ENCODE measurements around the gene NEDD9.
A peak's percentile ranks its signal among the peaks of the same experiment; 100 is the strongest.

The NEDD9 gene

DNA sequence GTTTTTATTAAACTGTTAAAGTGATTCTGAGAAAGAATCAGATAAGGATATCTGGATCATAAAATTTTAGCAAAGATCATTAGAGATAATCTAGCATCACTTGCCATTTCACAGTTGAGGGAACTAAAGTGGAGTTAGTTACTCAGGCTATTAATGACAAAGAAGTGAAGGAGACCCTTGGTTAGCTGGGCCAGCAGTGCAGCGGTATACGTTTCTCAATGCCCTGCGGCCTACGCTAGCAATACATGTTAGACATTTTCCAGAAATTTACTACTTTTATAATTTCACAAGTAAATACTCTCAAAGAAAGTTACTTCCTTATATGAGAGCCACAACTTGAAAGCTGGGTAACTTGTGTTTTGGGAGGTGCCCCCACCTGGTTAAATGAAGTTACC is 28.5 kb downstream of the NEDD9 start:
- Mint-ChIP-seq H3K9me3 (no peaks in the 10 kb centered on the region), H3K4me3 (no peak overlapping the region), H3K27ac (no peak overlapping the region), H3K4me1 (peaks cover 72% of the 10 kb centered on the region), H3K27me3 (no peaks in the 10 kb centered on the region)
- no peak for ATAC-seq
- DNase-seq, result no peak

GRCh38 chr6:11203306-11204004 is 29.0 kb downstream of the NEDD9 start:
- H3K27ac Mint-ChIP-seq, result peak overlapping the region; percentile 84 to 96
- H3K9me3 Mint-ChIP-seq, result no peaks in the 10 kb centered on the region
- H3K27me3 Mint-ChIP-seq, result no peaks in the 10 kb centered on the region
- ATAC-seq, result no peak
- no peak for DNase-seq
- H3K4me1 Mint-ChIP-seq, result peaks cover 72% of the 10 kb centered on the region
- peak overlapping the region; percentile 68 to 72 for H3K4me3 Mint-ChIP-seq

GRCh38 chr6:11202513-11203305 is 29.8 kb downstream of the NEDD9 start:
- ATAC-seq, result peak; percentile 75
- DNase-seq, result peak in 1 of 2 donors; percentile 37
- Mint-ChIP-seq H3K27me3 (no peaks in the 10 kb centered on the region), H3K4me3 (peak overlapping the region; percentile 68 to 72), H3K4me1 (peaks cover 73% of the 10 kb centered on the region), H3K27ac (peak overlapping the region; percentile 84 to 96), H3K9me3 (no peaks in the 10 kb centered on the region)

- DNase-seq (no peak), ATAC-seq (no peak)
- Mint-ChIP-seq H3K27me3 (no peaks in the 10 kb centered on the region), H3K4me1 (peaks cover 73% of the 10 kb centered on the region), H3K4me3 (no peak overlapping the region), H3K27ac (no peak overlapping the region), H3K9me3 (no peaks in the 10 kb centered on the region)
Measured at GRCh38 chr6:11201772-11202512, 30.5 kb downstream of the NEDD9 start.

- DNase-seq, result no peak
- peaks cover 78% of the 10 kb centered on the region for H3K4me1 Mint-ChIP-seq
Measured at GRCh38 chr6:11201015-11201414, 31.5 kb downstream of the NEDD9 start.

GRCh38 chr6:11200356-11200755 is 32.1 kb downstream of the NEDD9 start:
- Mint-ChIP-seq H3K4me3 (no peak overlapping the region), H3K27me3 (no peaks in the 10 kb centered on the region), H3K27ac (peak overlapping the region in 1 of 2 donors; percentile 80), H3K4me1 (peaks cover 85% of the 10 kb centered on the region), H3K9me3 (no peaks in the 10 kb centered on the region)
- DNase-seq, result no peak
- no peak for ATAC-seq

More at GRCh38 chr6:11201015-11201414, 31.5 kb downstream of the NEDD9 start:
- no peak for ATAC-seq
- Mint-ChIP-seq H3K4me3 (no peak overlapping the region), H3K27me3 (no peaks in the 10 kb centered on the region), H3K9me3 (no peaks in the 10 kb centered on the region), H3K27ac (no peak overlapping the region)

DNA sequence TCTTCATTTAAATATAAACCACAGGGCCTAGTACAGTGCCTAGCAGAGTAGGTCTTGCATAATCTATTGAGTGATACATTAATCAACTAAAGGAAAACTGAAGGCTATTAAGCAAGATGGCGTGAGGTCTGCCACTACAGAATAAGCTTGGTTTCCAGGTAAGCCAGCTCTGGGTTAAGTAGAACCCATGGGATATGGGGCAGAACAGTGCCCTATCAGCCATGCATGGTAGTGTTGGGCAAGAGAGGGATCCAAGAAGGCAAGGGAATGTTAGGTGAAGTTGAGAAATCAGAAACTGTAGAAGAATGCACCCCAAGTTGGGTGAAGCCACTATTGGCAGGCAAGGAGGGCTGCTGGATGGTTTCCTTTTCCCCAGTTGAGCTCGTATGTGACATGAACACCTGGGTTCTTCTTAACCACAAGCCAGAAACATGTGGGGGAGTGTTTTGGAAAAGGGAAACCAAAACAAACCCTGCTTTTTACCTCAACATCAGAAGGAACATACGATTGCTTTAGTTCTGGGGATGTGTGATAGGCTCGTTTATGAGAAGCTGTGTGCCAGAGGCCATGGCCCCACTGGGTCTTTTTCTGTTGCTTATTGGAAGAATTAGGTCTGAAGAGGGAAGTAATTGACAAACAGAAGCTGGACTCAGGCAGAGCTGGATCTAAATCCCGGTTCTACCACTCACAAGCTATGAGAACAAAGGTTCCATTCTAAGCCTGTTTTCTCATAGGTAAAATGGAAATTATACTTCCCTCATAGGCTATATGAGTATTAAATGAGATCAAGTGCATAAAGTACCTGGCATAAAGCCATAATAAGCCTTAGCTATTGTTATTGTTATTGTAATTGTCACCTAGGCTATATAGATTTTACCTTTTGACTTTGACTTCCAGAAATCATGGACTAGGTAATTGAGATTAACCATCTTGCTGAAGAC is 33.5 kb downstream of the NEDD9 start:
- ATAC-seq, result peak; percentile 90
- peak overlapping the region; percentile 34 to 67 for H3K4me3 Mint-ChIP-seq

GRCh38 chr6:11197850-11198249 is 34.6 kb downstream of the NEDD9 start:
- DNase-seq (no peak), ATAC-seq (no peak)
- Mint-ChIP-seq H3K27me3 (no peaks in the 10 kb centered on the region), H3K9me3 (no peaks in the 10 kb centered on the region), H3K4me1 (peaks cover 77% of the 10 kb centered on the region), H3K4me3 (no peak overlapping the region), H3K27ac (peak overlapping the region in 1 of 2 donors; percentile 27)

More for the DNA sequence above, 33.5 kb downstream of the NEDD9 start:
- peaks cover 88% of the 10 kb centered on the region for H3K4me1 Mint-ChIP-seq
- H3K27me3 Mint-ChIP-seq, result no peaks in the 10 kb centered on the region
- peak; percentile 26 to 41 for DNase-seq
- no peaks in the 10 kb centered on the region for H3K9me3 Mint-ChIP-seq
- H3K27ac Mint-ChIP-seq, result peak overlapping the region; percentile 8 to 92

DNA sequence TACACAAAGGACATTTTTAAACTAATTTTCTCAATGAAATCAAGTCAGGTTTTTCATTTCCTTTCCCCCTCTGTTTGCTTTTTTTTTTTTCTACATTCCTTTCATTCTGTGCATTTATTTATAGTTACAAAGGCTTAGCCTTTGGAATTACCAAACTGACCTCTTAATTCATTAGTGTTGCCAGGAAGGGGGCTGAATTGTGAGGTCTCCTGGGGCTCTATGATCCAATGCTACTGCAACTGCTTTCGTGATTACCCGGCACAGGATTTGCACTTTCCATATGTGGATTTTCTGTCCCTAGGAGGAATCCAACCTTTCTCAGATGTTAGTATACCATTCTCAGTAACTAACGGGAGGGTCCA is 35.3 kb downstream of the NEDD9 start:
- peaks cover 70% of the 10 kb centered on the region for H3K4me1 Mint-ChIP-seq
- no peaks in the 10 kb centered on the region for H3K27me3 Mint-ChIP-seq
- no peak for ATAC-seq
- no peak for DNase-seq
- no peaks in the 10 kb centered on the region for H3K9me3 Mint-ChIP-seq
- H3K4me3 Mint-ChIP-seq, result no peak overlapping the region
- no peak overlapping the region for H3K27ac Mint-ChIP-seq

GRCh38 chr6:11196511-11197174 is 35.8 kb downstream of the NEDD9 start:
- DNase-seq, result no peak
- ATAC-seq, result no peak
- no peak overlapping the region for H3K4me3 Mint-ChIP-seq
- H3K27ac Mint-ChIP-seq, result no peak overlapping the region
- peaks cover 65% of the 10 kb centered on the region for H3K4me1 Mint-ChIP-seq
- no peaks in the 10 kb centered on the region for H3K27me3 Mint-ChIP-seq
- H3K9me3 Mint-ChIP-seq, result no peaks in the 10 kb centered on the region

DNA sequence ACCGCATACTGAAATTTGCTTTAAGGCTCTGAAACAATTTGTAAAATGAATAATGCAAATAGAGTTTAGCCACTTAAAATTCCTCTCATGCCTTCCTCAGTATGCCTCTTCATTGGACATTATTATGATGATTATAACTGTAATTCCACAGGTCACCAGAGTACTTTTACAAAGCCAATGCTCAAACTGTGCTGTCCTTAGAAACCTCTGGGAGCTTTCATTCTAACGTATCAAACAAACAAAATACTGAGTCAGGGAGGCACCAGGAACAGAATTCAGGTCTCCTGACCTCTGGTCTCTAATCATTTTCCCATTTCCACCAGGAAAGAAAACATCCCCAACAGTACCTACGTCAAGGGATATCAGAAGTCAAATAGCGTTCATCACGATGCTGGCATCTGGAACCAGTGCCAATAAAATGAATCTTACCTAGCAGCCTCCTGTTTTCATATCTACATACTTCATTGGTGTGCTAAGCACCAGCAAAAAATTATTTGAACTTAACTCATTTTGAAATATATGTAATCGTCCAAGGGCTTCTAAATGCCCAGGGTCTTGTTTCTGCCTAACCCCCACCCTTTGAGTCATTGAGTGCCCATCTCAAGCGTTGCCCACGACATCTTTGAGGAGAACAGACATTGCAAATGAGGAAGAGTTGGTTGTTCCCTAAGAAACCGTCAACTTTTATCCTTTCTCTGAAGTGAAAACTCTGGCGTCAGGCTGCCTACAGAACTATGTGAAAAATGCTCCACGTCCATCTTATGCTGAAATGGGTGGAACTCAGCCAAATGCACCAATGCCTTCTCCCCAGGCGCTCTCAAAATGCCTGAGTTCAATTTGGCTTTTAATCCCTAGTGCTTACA is 37.9 kb downstream of the NEDD9 start:
- no peak overlapping the region for H3K27ac Mint-ChIP-seq
- DNase-seq, result no peak
- peaks cover 46% of the 10 kb centered on the region for H3K4me1 Mint-ChIP-seq
- no peak overlapping the region for H3K4me3 Mint-ChIP-seq
- ATAC-seq, result no peak
- no peaks in the 10 kb centered on the region for H3K27me3 Mint-ChIP-seq
- no peaks in the 10 kb centered on the region for H3K9me3 Mint-ChIP-seq

- H3K4me3 Mint-ChIP-seq, result no peak overlapping the region
- ATAC-seq (no peak), DNase-seq (no peak)
- H3K27ac Mint-ChIP-seq, result peak overlapping the region in 1 of 2 donors; percentile 63
- H3K9me3 Mint-ChIP-seq, result no peaks in the 10 kb centered on the region
- H3K4me1 Mint-ChIP-seq, result peaks cover 34% of the 10 kb centered on the region
- no peaks in the 10 kb centered on the region for H3K27me3 Mint-ChIP-seq
Measured at GRCh38 chr6:11193434-11193833, 39.0 kb downstream of the NEDD9 start.

DNA sequence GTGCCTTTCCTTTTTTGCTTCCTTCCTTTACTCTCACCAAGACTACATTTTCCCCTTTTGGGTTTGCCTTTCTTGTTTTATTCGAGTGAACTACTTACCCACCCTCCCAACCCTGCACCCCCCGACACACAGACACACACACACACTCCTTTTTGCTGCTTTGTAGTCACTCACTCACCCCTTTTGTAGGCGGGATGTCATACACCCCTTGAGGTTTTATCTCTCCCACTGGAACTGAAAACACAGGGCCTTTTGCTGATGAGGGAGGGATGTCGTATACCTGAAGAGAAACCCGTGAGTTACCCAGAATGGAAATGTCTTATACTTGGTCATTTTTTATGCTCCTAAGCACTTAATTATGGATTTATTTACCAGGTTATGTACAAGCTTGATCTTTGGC is 40.3 kb downstream of the NEDD9 start:
- ATAC-seq (no peak), DNase-seq (no peak)
- H3K27me3 Mint-ChIP-seq, result no peaks in the 10 kb centered on the region
- H3K4me3 Mint-ChIP-seq, result no peak overlapping the region
- peaks cover 21% of the 10 kb centered on the region for H3K4me1 Mint-ChIP-seq
- H3K27ac Mint-ChIP-seq, result no peak overlapping the region
- H3K9me3 Mint-ChIP-seq, result no peaks in the 10 kb centered on the region
